ENCODE results near the gene HOXA10.
A peak's percentile ranks its signal among the peaks of the same experiment; 100 is the strongest.

Gene HOXA10

DNA sequence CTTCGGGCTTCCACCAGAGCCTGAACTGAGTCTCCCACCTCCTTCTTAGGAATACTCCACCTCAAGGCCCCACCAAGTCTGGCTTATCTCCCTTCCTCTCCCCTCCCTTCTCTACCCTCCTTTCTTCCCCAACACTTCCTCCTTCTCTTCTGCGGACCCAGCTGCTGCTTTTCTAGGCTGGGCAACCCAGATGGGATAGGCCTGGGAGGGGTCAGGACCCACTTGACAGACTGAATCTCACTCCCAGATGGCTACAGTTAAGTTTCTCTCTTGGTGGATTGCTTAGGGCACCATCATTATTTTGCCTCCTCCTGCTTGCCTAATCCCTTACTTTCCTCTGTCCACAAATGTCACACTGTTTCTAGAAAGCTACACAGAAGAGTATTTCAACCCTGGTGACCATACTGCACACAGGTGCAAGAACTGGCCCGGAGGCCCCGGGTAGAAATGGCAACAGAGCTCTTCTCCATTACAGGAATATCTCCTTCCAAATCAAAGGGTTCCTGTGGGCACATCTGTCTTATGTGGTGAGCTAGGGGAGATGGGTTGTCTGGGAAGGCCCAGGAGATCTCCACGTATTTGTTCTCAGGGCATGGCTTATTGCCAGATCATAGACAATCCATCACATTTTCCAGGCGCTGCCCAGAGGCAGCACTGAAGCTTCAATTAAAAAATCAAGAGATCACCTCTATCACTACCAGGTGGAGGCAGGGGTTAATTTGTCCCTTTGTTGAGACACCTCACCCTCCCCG lies 16.1 kb upstream of the HOXA10 start:
- TF ChIP-seq, protein P1, sequence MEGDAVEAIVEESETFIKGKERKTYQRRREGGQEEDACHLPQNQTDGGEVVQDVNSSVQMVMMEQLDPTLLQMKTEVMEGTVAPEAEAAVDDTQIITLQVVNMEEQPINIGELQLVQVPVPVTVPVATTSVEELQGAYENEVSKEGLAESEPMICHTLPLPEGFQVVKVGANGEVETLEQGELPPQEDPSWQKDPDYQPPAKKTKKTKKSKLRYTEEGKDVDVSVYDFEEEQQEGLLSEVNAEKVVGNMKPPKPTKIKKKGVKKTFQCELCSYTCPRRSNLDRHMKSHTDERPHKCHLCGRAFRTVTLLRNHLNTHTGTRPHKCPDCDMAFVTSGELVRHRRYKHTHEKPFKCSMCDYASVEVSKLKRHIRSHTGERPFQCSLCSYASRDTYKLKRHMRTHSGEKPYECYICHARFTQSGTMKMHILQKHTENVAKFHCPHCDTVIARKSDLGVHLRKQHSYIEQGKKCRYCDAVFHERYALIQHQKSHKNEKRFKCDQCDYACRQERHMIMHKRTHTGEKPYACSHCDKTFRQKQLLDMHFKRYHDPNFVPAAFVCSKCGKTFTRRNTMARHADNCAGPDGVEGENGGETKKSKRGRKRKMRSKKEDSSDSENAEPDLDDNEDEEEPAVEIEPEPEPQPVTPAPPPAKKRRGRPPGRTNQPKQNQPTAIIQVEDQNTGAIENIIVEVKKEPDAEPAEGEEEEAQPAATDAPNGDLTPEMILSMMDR (IDR thresholded peaks at IDR 0.05; ENCODE audit: low read depth, low read length), result no peak
- TF ChIP-seq, protein P2, sequence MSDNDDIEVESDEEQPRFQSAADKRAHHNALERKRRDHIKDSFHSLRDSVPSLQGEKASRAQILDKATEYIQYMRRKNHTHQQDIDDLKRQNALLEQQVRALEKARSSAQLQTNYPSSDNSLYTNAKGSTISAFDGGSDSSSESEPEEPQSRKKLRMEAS (IDR thresholded peaks at IDR 0.05; ENCODE audit: low read depth, low read length), result no peak
- no peak for TF ChIP-seq MYC (IDR thresholded peaks at IDR 0.05; ENCODE audit: low read depth, low read length)
- TF ChIP-seq POLR2A (IDR thresholded peaks at IDR 0.05; ENCODE audit: extremely low read depth, insufficient read length), result no peak
- DNase-seq (ENCODE audit: low read depth), result peak; percentile 43
- no peak overlapping the region for H3K4me3 ChIP-seq (ENCODE audit: low read depth, low read length)

DNA sequence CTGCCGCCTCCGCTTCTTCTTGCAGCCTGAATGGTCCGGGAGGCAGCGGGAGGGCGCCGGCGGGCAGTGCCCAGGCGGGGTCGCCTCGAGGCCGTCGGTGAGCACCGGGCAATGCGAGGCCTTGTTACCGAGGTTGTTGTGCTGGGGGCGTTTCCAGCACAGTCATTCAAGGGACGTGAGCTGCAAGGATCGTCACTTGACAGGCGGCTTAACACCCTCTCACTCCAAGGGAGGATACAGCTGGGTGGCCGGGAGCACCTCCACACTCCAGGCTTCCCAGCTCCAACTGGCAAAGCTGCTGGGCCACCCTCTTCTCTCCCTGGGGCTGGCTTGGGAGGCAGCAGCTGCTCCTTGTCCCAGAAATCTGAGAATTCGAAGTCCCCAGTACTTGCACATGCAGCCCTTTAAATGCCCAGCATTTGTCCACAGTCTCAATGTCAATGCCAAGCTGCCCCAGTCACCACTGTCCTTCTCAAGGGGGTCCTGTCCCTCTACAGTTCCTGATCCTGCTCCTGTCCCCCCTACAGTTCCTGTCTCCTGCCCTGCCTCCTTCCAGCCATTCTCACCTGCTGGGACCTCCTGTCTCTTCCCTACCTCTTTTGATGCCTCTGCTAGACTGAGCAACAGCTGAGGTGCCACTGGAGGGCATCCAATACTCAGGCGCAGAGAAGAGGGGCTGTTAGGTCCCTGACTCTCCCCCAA lies 15.3 kb upstream of the HOXA10 start:
- no peak for TF ChIP-seq MYC (IDR thresholded peaks at IDR 0.05; ENCODE audit: low read depth, low read length)
- TF ChIP-seq POLR2A (IDR thresholded peaks at IDR 0.05; ENCODE audit: extremely low read depth, insufficient read length), result peak; percentile 24
- TF ChIP-seq, protein P2 (IDR thresholded peaks at IDR 0.05; ENCODE audit: low read depth, low read length), result no peak
- TF ChIP-seq, protein P1 (IDR thresholded peaks at IDR 0.05; ENCODE audit: low read depth, low read length), result peak; percentile 7
- DNase-seq (ENCODE audit: low read depth), result peak; percentile 56
- peak overlapping the region; percentile 75 for H3K4me3 ChIP-seq (ENCODE audit: low read depth, low read length)

DNA sequence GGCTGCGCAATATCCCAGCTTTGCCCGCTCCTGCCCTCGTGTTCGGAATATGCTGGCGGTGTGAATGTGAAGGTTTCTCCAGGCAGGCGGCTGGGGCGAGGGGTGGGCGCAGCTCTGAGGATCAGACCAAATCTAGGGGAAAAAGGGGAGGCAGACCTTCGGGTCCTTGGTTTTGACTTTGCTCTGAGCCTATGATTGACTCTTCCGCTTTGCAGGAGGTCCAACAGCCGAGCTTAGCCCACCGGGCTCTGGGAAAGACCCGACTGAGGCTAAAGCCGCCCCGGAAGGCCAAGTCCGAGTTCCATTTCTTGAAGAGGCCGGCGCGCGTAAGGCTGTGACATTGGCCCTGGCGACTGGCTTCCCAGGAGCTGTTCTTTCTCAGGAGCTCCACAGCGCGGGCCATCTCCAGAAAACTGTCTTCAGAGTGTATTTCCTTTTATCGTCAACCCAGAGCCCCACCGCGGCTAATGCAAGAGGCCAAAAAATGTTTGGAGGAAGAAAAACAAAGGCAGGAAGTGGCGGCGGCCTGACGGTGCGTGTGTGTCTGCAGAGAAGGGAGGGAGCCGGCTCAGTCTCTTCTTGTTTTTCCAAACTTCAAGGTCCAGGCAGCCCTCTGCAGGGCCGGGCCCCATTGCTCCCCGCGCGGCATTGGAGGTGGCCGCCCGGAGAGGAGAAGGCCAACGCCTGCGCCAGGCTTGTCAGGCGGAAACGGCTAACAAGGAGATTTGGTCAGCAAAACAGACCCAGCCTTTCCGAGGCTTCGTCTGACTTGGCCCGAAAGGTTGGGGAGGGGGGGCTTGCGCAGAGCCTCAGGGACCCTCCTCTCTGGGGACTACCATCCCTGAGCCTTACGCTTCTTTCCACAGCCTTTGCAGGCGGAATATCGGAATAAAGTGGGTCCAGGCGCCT lies 14.5 kb upstream of the HOXA10 start:
- H3K4me3 ChIP-seq (ENCODE audit: low read depth, low read length), result peak overlapping the region; percentile 75
- DNase-seq (ENCODE audit: low read depth), result peak; percentile 91

DNA sequence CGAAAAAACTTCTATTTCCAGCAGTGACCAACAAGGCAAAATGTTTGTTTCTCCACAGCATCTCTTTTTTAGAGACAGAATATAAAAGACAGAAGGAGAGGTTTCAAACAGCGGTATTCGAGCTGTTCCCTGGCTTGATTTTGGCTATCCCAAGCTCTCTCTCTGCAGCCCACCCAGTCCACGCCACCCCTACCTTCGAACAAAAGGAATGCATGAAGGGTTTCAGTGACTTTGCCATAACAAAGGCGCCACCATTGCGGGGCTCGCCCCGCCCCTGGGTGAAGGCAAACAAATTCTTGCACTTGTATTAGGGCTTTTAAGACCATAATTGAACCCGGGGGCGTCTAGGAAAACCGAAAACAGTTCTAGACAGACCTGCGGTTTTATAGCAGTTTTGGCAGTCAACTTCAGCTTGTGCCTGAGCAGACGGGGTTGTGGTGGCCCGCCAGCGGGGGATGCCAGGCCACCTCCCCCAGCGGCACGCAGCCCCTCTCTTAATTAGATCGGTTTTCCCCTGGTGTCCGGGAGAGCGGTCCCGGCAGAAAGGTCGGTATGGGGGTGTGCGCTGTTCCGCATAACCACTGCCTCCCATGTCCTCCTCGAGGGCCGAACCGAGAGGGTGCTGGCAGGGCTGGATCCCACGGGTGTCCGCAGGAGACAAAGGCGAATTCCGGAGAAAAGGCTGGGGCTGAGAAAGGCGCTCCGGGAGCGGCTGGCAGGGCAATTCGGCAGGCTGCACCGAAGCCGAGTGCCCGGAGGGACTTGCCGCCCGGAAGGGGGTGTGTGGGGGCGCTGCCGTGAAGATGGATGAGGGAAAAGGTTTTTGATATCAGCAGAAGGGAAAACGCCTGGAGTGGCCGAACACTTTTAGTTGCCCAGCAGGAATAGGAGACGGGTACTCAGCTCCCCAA lies 13.6 kb upstream of the HOXA10 start:
- peak; percentile 84 for DNase-seq (ENCODE audit: low read depth)
- TF ChIP-seq, protein P2 (IDR thresholded peaks at IDR 0.05; ENCODE audit: low read depth, low read length), result no peak
- TF ChIP-seq POLR2A (IDR thresholded peaks at IDR 0.05; ENCODE audit: extremely low read depth, insufficient read length) (no peak), MYC (IDR thresholded peaks at IDR 0.05; ENCODE audit: low read depth, low read length) (peak; percentile 46; the same call in 1 of the 2 replicates)
- TF ChIP-seq, protein P1 (IDR thresholded peaks at IDR 0.05; ENCODE audit: low read depth, low read length), result peak; percentile 5

More for the DNA sequence above, 14.5 kb upstream of the HOXA10 start:
- TF ChIP-seq, protein P1 (IDR thresholded peaks at IDR 0.05; ENCODE audit: low read depth, low read length), result no peak
- TF ChIP-seq MYC (IDR thresholded peaks at IDR 0.05; ENCODE audit: low read depth, low read length) (peak; percentile 54), POLR2A (IDR thresholded peaks at IDR 0.05; ENCODE audit: extremely low read depth, insufficient read length) (peak; percentile 30)
- TF ChIP-seq, protein P2 (IDR thresholded peaks at IDR 0.05; ENCODE audit: low read depth, low read length), result peak; percentile 64

More for the DNA sequence above, 13.6 kb upstream of the HOXA10 start:
- H3K4me3 ChIP-seq (ENCODE audit: low read depth, low read length), result peak overlapping the region; percentile 75
